ENCODE data around the gene PDE6D. TPM values are rescaled to one million over a fixed set of nuclear protein-coding genes. Genes with fewer than 3 reads are reported as not detected.
"Not testable (repeated sequence)": the region's sequence is repeated elsewhere in the genome, so short reads cannot be mapped to it uniquely, and the experiment has no call there.

Gene PDE6D
- total RNA-seq, 1 donor from 2014 or later: 14.1 TPM

GRCh38 chr2:231769170-231770136 is 11.6 kb downstream of the PDE6D start:
- Histone ChIP-seq H3K4me1 (ENCODE audit: control insufficient read depth in 3 of 3, insufficient read depth in 3 of 3, low read length in 3 of 3) (peaks cover 0 to 2% (median 0%) of the 10 kb centered on the region in 3 donors), H3K27me3 (ENCODE audit: control insufficient read depth in 3 of 3, insufficient read depth in 3 of 3, low read length in 3 of 3) (no peaks in the 10 kb centered on the region), H3K36me3 (ENCODE audit: control insufficient read depth in 3 of 3, insufficient read depth in 3 of 3, low read length in 3 of 3) (no peaks in the 10 kb centered on the region), H3K4me3 (ENCODE audit: low read length in 3 of 3) (no peak overlapping the region), H3K9me3 (ENCODE audit: control insufficient read depth in 3 of 3, low read length in 3 of 3) (no peaks in the 10 kb centered on the region), H3K9ac (ENCODE audit: low read depth in 1 of 3, low read length in 3 of 3) (no peak overlapping the region), H3K27ac (ENCODE audit: low read depth, low read length) (no peak overlapping the region)

- H3K36me3 ChIP-seq (ENCODE audit: control insufficient read depth in 3 of 3, insufficient read depth in 3 of 3, low read length in 3 of 3): no peaks in the 10 kb centered on the region
- H3K4me1 ChIP-seq (ENCODE audit: control insufficient read depth in 3 of 3, insufficient read depth in 3 of 3, low read length in 3 of 3): peaks cover 0 to 2% (median 0%) of the 10 kb centered on the region in 3 donors
- H3K9ac ChIP-seq (ENCODE audit: low read depth in 1 of 3, low read length in 3 of 3): no peak overlapping the region
Measured at GRCh38 chr2:231765496-231765929, 15.6 kb downstream of the PDE6D start.

GRCh38 chr2:231764760-231765159 is 16.3 kb downstream of the PDE6D start:
- Histone ChIP-seq H3K27me3 (ENCODE audit: control insufficient read depth in 3 of 3, insufficient read depth in 3 of 3, low read length in 3 of 3) (no peaks in the 10 kb centered on the region), H3K27ac (ENCODE audit: low read depth, low read length) (no peak overlapping the region), H3K9ac (ENCODE audit: low read depth in 1 of 3, low read length in 3 of 3) (no peak overlapping the region), H3K4me1 (ENCODE audit: control insufficient read depth in 3 of 3, insufficient read depth in 3 of 3, low read length in 3 of 3) (peaks cover 0 to 2% (median 0%) of the 10 kb centered on the region in 3 donors), H3K4me3 (ENCODE audit: low read length in 3 of 3) (no peak overlapping the region), H3K36me3 (ENCODE audit: control insufficient read depth in 3 of 3, insufficient read depth in 3 of 3, low read length in 3 of 3) (no peaks in the 10 kb centered on the region), H3K9me3 (ENCODE audit: control insufficient read depth in 3 of 3, low read length in 3 of 3) (no peaks in the 10 kb centered on the region)

More at GRCh38 chr2:231765496-231765929, 15.6 kb downstream of the PDE6D start:
- H3K9me3 ChIP-seq (ENCODE audit: control insufficient read depth in 3 of 3, low read length in 3 of 3): no peaks in the 10 kb centered on the region
- H3K27me3 ChIP-seq (ENCODE audit: control insufficient read depth in 3 of 3, insufficient read depth in 3 of 3, low read length in 3 of 3): no peaks in the 10 kb centered on the region
- H3K27ac ChIP-seq (ENCODE audit: low read depth, low read length): no peak overlapping the region
- H3K4me3 ChIP-seq (ENCODE audit: low read length in 3 of 3): no peak overlapping the region

- H3K27ac ChIP-seq (ENCODE audit: low read depth, low read length): no peak overlapping the region
- H3K36me3 ChIP-seq (ENCODE audit: control insufficient read depth in 3 of 3, insufficient read depth in 3 of 3, low read length in 3 of 3): no peaks in the 10 kb centered on the region
- no peak overlapping the region for H3K4me3 ChIP-seq (ENCODE audit: low read length in 3 of 3)
- H3K9ac ChIP-seq (ENCODE audit: low read depth in 1 of 3, low read length in 3 of 3): no peak overlapping the region
- no peaks in the 10 kb centered on the region for H3K27me3 ChIP-seq (ENCODE audit: control insufficient read depth in 3 of 3, insufficient read depth in 3 of 3, low read length in 3 of 3)
- no peaks in the 10 kb centered on the region for H3K9me3 ChIP-seq (ENCODE audit: control insufficient read depth in 3 of 3, low read length in 3 of 3)
- H3K4me1 ChIP-seq (ENCODE audit: control insufficient read depth in 3 of 3, insufficient read depth in 3 of 3, low read length in 3 of 3): peaks cover 0 to 2% (median 0%) of the 10 kb centered on the region in 3 donors
Measured at GRCh38 chr2:231764124-231764523, 17.0 kb downstream of the PDE6D start.

- H3K9me3 ChIP-seq (ENCODE audit: control insufficient read depth in 3 of 3, low read length in 3 of 3): no peaks in the 10 kb centered on the region
- H3K27ac ChIP-seq (ENCODE audit: low read depth, low read length): no peak overlapping the region
- H3K4me1 ChIP-seq (ENCODE audit: control insufficient read depth in 3 of 3, insufficient read depth in 3 of 3, low read length in 3 of 3): peaks cover 0 to 2% (median 0%) of the 10 kb centered on the region in 3 donors
- no peak overlapping the region for H3K4me3 ChIP-seq (ENCODE audit: low read length in 3 of 3)
- no peaks in the 10 kb centered on the region for H3K36me3 ChIP-seq (ENCODE audit: control insufficient read depth in 3 of 3, insufficient read depth in 3 of 3, low read length in 3 of 3)
- no peak overlapping the region for H3K9ac ChIP-seq (ENCODE audit: low read depth in 1 of 3, low read length in 3 of 3)
- no peaks in the 10 kb centered on the region for H3K27me3 ChIP-seq (ENCODE audit: control insufficient read depth in 3 of 3, insufficient read depth in 3 of 3, low read length in 3 of 3)
Measured at GRCh38 chr2:231761735-231762134, 19.3 kb downstream of the PDE6D start.

GRCh38 chr2:231752061-231752460 is 29.0 kb downstream of the PDE6D start:
- Histone ChIP-seq H3K27ac (ENCODE audit: low read depth, low read length) (no peak overlapping the region), H3K4me3 (ENCODE audit: low read length in 3 of 3) (no peak overlapping the region), H3K9ac (ENCODE audit: low read depth in 1 of 3, low read length in 3 of 3) (no peak overlapping the region), H3K36me3 (ENCODE audit: control insufficient read depth in 3 of 3, insufficient read depth in 3 of 3, low read length in 3 of 3) (no peaks in the 10 kb centered on the region), H3K9me3 (ENCODE audit: control insufficient read depth in 3 of 3, low read length in 3 of 3) (no peaks in the 10 kb centered on the region), H3K4me1 (ENCODE audit: control insufficient read depth in 3 of 3, insufficient read depth in 3 of 3, low read length in 3 of 3) (no peaks in the 10 kb centered on the region), H3K27me3 (ENCODE audit: control insufficient read depth in 3 of 3, insufficient read depth in 3 of 3, low read length in 3 of 3) (no peaks in the 10 kb centered on the region)

- Histone ChIP-seq H3K9ac (ENCODE audit: low read depth in 1 of 3, low read length in 3 of 3) (no peak overlapping the region), H3K27me3 (ENCODE audit: control insufficient read depth in 3 of 3, insufficient read depth in 3 of 3, low read length in 3 of 3) (no peaks in the 10 kb centered on the region), H3K4me3 (ENCODE audit: low read length in 3 of 3) (no peak overlapping the region), H3K9me3 (ENCODE audit: control insufficient read depth in 3 of 3, low read length in 3 of 3) (no peaks in the 10 kb centered on the region), H3K4me1 (ENCODE audit: control insufficient read depth in 3 of 3, insufficient read depth in 3 of 3, low read length in 3 of 3) (no peaks in the 10 kb centered on the region), H3K27ac (ENCODE audit: low read depth, low read length) (no peak overlapping the region), H3K36me3 (ENCODE audit: control insufficient read depth in 3 of 3, insufficient read depth in 3 of 3, low read length in 3 of 3) (no peaks in the 10 kb centered on the region)
Measured at GRCh38 chr2:231751042-231751815, 29.9 kb downstream of the PDE6D start.

- H3K27ac ChIP-seq (ENCODE audit: low read depth, low read length); H3K4me1 ChIP-seq (ENCODE audit: control insufficient read depth in 3 of 3, insufficient read depth in 3 of 3, low read length in 3 of 3); H3K36me3 ChIP-seq (ENCODE audit: control insufficient read depth in 3 of 3, insufficient read depth in 3 of 3, low read length in 3 of 3); H3K9me3 ChIP-seq (ENCODE audit: control insufficient read depth in 3 of 3, low read length in 3 of 3); H3K27me3 ChIP-seq (ENCODE audit: control insufficient read depth in 3 of 3, insufficient read depth in 3 of 3, low read length in 3 of 3); H3K4me3 ChIP-seq (ENCODE audit: low read length in 3 of 3); H3K9ac ChIP-seq (ENCODE audit: low read depth in 1 of 3, low read length in 3 of 3): not testable (repeated sequence)
Measured at GRCh38 chr2:231749016-231749415, 32.1 kb downstream of the PDE6D start.

- not testable (repeated sequence) for H3K36me3 ChIP-seq (ENCODE audit: control insufficient read depth in 3 of 3, insufficient read depth in 3 of 3, low read length in 3 of 3); H3K27ac ChIP-seq (ENCODE audit: low read depth, low read length); H3K9me3 ChIP-seq (ENCODE audit: control insufficient read depth in 3 of 3, low read length in 3 of 3); H3K27me3 ChIP-seq (ENCODE audit: control insufficient read depth in 3 of 3, insufficient read depth in 3 of 3, low read length in 3 of 3); H3K9ac ChIP-seq (ENCODE audit: low read depth in 1 of 3, low read length in 3 of 3); H3K4me3 ChIP-seq (ENCODE audit: low read length in 3 of 3); H3K4me1 ChIP-seq (ENCODE audit: control insufficient read depth in 3 of 3, insufficient read depth in 3 of 3, low read length in 3 of 3)
Measured at GRCh38 chr2:231748153-231748896, 32.8 kb downstream of the PDE6D start.

Data from skeletal muscle tissue (tissue), 4 donors.